Measurements from ENCODE around the gene DDX23. TPM values are rescaled to one million over a fixed set of nuclear protein-coding genes. Genes with fewer than 3 reads are reported as not detected.

DDX23 gene
- total and polyA plus RNA-seq, 9 donors: 48.0 to 108 (median 70.5) TPM

- peaks cover 24% of the 10 kb centered on the region for H3K4me1 ChIP-seq (ENCODE audit: insufficient read depth)
- 36 to 49% (median 40%) methylated on average over 5 of the region's 5 CpGs for WGBS, 3 donors
- no peaks in the 10 kb centered on the region for H3K36me3 ChIP-seq
- H3K4me3 ChIP-seq: no peak overlapping the region
- peak overlapping the region; percentile 90 to 95 for H3K27ac ChIP-seq
- intact Hi-C loops (cut with DNase I): no loop called here
- no peaks in the 10 kb centered on the region for H3K9me3 ChIP-seq
- no peaks in the 10 kb centered on the region for H3K27me3 ChIP-seq
- DNase-seq: no peak
- TF ChIP-seq CTCF (IDR thresholded peaks at IDR 0.05) (no peak), EP300 (IDR thresholded peaks at IDR 0.05) (no peak), POLR2A (IDR thresholded peaks at IDR 0.05) (no peak)
Observed at GRCh38 chr12:48811437-48812090, 40.4 kb downstream of the DDX23 start.

- 5 to 11% (median 11%) methylated on average over 5 of the region's 5 CpGs for WGBS, 3 donors
- intact Hi-C loops (cut with DNase I): no loop called here
- Histone ChIP-seq H3K36me3 (no peaks in the 10 kb centered on the region), H3K27me3 (no peaks in the 10 kb centered on the region), H3K4me3 (no peak overlapping the region), H3K27ac (peak overlapping the region; percentile 90 to 95), H3K9me3 (no peaks in the 10 kb centered on the region), H3K4me1 (ENCODE audit: insufficient read depth) (peaks cover 23% of the 10 kb centered on the region)
- TF ChIP-seq EP300 (IDR thresholded peaks at IDR 0.05) (no peak), CTCF (IDR thresholded peaks at IDR 0.05) (no peak), POLR2A (IDR thresholded peaks at IDR 0.05) (no peak)
- DNase-seq: peak; percentile 77 to 84 (median 80)
Observed at GRCh38 chr12:48810903-48811431, 41.0 kb downstream of the DDX23 start.

GRCh38 chr12:48807981-48808380 is 44.0 kb downstream of the DDX23 start:
- Histone ChIP-seq H3K27ac (no peak overlapping the region), H3K4me1 (ENCODE audit: insufficient read depth) (peaks cover 19% of the 10 kb centered on the region), H3K9me3 (no peaks in the 10 kb centered on the region), H3K4me3 (no peak overlapping the region), H3K36me3 (no peaks in the 10 kb centered on the region), H3K27me3 (no peaks in the 10 kb centered on the region)
- 91 to 97% (median 94%) methylated on average over 3 of the region's 3 CpGs for WGBS, 3 donors
- intact Hi-C loops (cut with DNase I): no loop called here
- TF ChIP-seq POLR2A (IDR thresholded peaks at IDR 0.05): no peak
- TF ChIP-seq CTCF (IDR thresholded peaks at IDR 0.05): no peak
- TF ChIP-seq EP300 (IDR thresholded peaks at IDR 0.05): no peak
- DNase-seq: no peak

- Histone ChIP-seq H3K9me3 (no peaks in the 10 kb centered on the region), H3K36me3 (no peaks in the 10 kb centered on the region), H3K4me3 (no peak overlapping the region), H3K4me1 (ENCODE audit: insufficient read depth) (no peaks in the 10 kb centered on the region), H3K27me3 (no peaks in the 10 kb centered on the region), H3K27ac (no peak overlapping the region)
- 67 to 77% (median 75%) methylated on average over 1 of the region's 1 CpG for WGBS, 3 donors
- DNase-seq: no peak
- TF ChIP-seq CTCF (IDR thresholded peaks at IDR 0.05) (no peak), EP300 (IDR thresholded peaks at IDR 0.05) (no peak), POLR2A (IDR thresholded peaks at IDR 0.05) (no peak)
- intact Hi-C loops (cut with DNase I): no loop called here
Observed at GRCh38 chr12:48803675-48804074, 48.3 kb downstream of the DDX23 start.
